Head of caudate nucleus (tissue), 42 donors: ENCODE data around the gene HOXA13.

Source experiments
- DNase-seq, 42 donors: peaks; one replicate each; pipeline versions ENCODE4 v3.0.0 to v3.0.0-alpha.2; 2020 to 2021; ENCODE audit warnings: mixed read lengths in 7 of 42
- intact Hi-C: fragments of 100-400 bp; cut with DNase I; formaldehyde crosslinking; loops from one replicate; pipeline ENCODE4 v1.15.0; 2022

HOXA13 gene

GRCh38 chr7:27198138-27198841 is 1.6 kb downstream of the HOXA13 start:
- DNase-seq, result peak in 4 of 42 donors; percentile 3 to 32 (median 18)
- intact Hi-C loops, result loop anchor here (5.0 to 10.0 kb wide), 2 partner anchors 377 to 724 kb away; no protein-coding TSS in a partner anchor

GRCh38 chr7:27197137-27198042 is 2.5 kb downstream of the HOXA13 start:
- intact Hi-C loops, result loop anchor here (5.0 to 10.0 kb wide), 2 partner anchors 377 to 725 kb away; no protein-coding TSS in a partner anchor
- peak in 1 of 42 donors; percentile 1 for DNase-seq

GRCh38 chr7:27196287-27196767 is 3.6 kb downstream of the HOXA13 start:
- intact Hi-C loops, result loop anchor here (5.0 to 10.0 kb wide), 2 partner anchors 378 to 726 kb away; no protein-coding TSS in a partner anchor
- peak; percentile 69 to 94 (median 88) for DNase-seq

GRCh38 chr7:27194686-27195379 is 5.1 kb downstream of the HOXA13 start:
- intact Hi-C loops, result loop anchor here (5.0 to 10.0 kb wide), 2 partner anchors 380 to 727 kb away; no protein-coding TSS in a partner anchor
- no peak for DNase-seq

DNA sequence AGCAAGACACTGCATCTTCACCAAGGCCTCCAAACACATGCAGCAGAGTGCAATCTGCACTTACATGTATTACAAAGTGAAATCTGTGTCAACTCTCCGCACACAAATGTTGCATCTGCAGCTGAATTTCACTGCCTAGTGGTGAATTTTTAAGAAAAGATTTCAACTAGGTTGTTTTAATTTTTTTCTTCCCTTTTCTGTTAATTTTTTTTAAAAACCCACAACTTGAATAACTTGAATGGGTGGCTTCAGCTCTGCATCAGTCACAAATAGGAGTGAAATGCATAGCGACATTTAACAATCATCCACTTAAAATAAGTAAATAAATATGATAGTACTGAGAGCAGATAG is 5.9 kb downstream of the HOXA13 start:
- DNase-seq, result peak in 1 of 42 donors; percentile 1
- intact Hi-C loops, result loop anchor here (10.0 kb wide), 1 partner anchor 381 kb away; no protein-coding TSS in a partner anchor

- intact Hi-C loops, result loop anchor here (10.0 kb wide), 1 partner anchor 381 kb away; no protein-coding TSS in a partner anchor
- peak in 3 of 42 donors; percentile 12 to 31 (median 14) for DNase-seq
Observed at GRCh38 chr7:27193335-27194001, 6.4 kb downstream of the HOXA13 start.

DNA sequence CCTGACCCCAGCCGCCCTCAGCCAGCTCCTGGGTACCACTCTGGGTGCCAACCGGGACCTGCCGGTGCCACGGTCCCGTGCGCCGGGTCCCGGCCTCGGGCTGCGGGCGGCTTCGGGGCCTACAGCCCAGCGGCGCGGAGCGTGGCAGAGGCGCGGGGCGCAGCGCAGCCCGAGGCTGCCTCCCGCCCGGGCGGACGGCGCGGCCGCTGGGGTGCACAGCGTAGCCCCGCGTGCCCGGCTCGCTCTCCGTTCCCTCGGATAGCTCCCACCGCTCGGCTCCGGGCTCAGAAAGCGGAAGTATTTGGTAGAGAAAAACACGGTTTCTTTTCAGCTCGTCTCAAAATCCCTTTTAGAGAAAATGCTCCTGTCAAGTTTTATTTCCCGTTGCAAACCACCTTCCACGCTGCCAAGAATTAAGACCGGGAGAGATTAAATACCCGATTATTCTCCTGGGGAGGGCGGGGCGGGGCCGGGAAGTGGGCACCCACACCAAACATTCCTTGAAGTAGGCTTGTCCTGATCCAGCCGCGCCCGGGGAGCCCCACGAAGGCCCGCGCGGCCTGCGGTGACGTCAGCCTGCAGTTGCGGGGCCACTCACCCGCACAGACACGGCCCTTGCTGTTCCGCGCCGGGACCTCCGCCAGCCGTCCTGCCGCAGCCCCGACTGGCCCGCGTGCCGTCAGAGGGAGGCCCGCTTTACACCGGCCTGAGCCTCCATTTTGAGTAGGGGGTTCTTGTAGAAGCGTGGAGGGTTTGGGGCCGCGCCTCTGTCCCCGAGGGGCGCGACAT is 7.2 kb downstream of the HOXA13 start:
- DNase-seq, result peak in 5 of 42 donors; percentile 8 to 38 (median 14)
- intact Hi-C loops, result loop anchor here (10.0 kb wide), 1 partner anchor 382 kb away; no protein-coding TSS in a partner anchor

DNA sequence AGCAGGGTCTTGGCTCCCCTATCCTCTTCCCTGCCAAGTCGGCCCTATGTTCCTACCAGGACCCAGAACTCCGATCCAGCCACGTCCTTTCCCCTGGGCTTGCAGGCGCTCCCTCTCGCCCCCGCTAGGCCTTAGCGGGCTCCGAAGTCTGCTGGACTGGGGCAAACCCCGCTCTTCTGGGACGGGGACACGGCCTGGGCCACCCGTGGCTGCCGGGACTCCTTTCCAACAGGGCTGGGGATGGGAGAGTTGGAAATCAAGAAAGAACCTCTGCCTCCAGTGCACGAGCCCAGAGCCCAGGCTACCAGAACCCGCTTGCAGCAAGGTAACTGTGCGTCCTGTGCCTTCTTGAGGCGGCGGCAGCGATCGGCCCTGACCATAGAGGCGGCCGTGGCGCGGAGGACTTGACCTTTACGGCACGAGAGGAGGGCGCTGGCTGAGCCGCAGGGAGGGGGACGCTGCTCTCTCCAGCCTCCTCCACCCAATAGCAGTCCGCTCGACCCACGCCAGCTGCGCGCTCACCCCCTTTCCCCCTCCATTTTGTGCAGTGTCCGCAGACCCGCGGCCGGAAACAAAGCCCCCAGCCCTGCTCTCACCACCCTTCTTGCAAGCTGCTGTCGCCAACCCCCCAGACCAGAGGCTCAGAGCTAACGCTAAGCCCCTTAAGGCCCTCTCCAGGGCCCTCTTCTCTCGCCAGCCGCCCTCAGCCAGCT is 7.9 kb downstream of the HOXA13 start:
- intact Hi-C loops, result loop anchor here (10.0 kb wide), 1 partner anchor 383 kb away; no protein-coding TSS in a partner anchor

GRCh38 chr7:27191161-27191731 is 8.6 kb downstream of the HOXA13 start:
- intact Hi-C loops, result loop anchor here (10.0 kb wide), 1 partner anchor 384 kb away; no protein-coding TSS in a partner anchor
- DNase-seq, result peak in 5 of 42 donors; percentile 1 to 20 (median 7)

More for the DNA sequence above, 7.9 kb downstream of the HOXA13 start:
- DNase-seq, result peak in 3 of 42 donors; percentile 3 to 23 (median 10)

GRCh38 chr7:27189997-27190748 is 9.7 kb downstream of the HOXA13 start:
- intact Hi-C loops, result loop anchor here (10.0 kb wide), 1 partner anchor 385 kb away; no protein-coding TSS in a partner anchor

GRCh38 chr7:27189295-27189996 is 10.4 kb downstream of the HOXA13 start:
- intact Hi-C loops, result no loop called here

More at GRCh38 chr7:27189997-27190748, 9.7 kb downstream of the HOXA13 start:
- peak in 3 of 42 donors; percentile 2 to 7 (median 3) for DNase-seq

GRCh38 chr7:27188386-27189294 is 11.3 kb downstream of the HOXA13 start:
- DNase-seq, result peak in 7 of 42 donors; percentile 6 to 33 (median 16)
- intact Hi-C loops, result no loop called here

More at GRCh38 chr7:27189295-27189996, 10.4 kb downstream of the HOXA13 start:
- peak in 7 of 42 donors; percentile 3 to 21 (median 9) for DNase-seq
